Measurements from ENCODE around the gene BIN1.
A peak's percentile ranks its signal among the peaks of the same experiment; 100 is the strongest.

Gene BIN1

DNA sequence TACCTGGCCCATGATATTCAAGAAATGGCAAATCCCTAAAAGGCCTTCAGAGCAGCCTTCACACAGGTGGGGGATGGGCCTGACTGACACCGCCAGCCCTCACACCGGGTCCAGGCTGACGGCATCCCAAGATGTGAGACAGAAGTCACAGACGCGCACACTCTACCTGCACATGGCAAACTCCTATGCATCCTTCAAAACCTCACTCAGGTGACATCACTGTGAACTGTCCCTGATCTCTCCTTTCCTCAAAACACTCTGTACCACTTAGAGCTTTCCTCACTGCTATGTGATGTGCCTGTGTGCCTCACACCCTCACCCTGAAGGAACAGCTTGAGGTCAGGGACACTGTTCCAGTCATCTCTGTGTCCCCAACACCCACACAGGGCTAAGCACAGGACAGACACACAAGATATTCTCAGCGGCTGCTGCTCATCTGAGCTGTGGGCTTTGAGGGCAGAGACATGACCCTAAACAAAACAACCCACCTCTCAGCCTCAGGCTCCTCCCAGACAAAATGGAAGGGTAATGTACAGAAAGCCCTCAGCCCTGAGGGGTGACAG is 27.5 kb downstream of the BIN1 start:
- DNase-seq (ENCODE audit: low read depth in 1 of 2, low spot score in 1 of 2) = no peak

DNA sequence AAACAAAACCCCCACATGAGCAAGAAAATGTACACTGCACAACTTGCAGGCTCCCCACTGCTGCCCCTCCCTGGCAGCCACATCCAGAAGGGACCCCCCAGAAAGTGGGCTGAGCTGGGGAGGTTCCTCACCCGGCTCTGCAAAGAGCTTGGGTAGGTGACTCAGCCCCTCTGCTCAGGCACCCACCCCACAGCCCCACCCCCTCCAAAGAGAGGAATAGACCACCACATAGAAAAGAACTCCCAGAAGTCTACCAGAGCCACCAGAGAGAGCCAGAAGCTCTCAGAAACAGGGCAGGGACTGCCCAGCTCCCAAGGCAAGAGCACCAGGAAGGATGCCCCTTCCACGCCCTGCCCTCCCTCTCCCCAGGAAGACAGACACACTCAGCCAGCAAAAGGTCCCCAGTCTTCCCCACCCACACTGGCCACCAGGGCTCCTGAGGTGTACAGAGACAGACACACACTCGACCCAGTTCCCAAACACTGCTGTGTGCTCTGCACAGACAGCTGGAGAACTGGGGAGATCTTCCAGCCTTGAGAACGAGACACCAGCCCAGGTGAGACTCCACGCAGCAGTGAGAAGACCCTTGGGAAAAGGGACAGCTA is 28.2 kb downstream of the BIN1 start:
- no peak for DNase-seq (ENCODE audit: low read depth in 1 of 2, low spot score in 1 of 2)

DNA sequence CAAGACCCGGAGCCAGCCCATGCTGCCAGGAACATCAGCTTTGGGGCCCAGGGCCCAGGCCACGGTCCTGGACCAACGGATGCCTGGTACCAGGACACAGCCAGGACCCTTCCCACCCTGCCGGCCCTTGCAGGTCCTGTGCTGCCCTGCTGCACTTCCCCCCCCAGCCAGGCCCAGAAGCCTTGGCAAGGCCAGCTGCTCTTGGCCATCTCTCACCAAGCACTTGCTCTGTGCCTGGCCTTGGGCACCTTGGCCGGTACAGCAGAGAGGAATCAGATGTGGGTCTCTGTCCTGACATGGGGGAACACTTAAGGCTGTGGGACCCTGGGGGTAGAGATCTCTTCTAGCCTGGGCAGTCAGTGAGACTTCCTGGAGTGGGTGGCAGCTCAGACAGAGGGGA is 28.9 kb downstream of the BIN1 start:
- DNase-seq (ENCODE audit: low read depth in 1 of 2, low spot score in 1 of 2) = no peak

DNA sequence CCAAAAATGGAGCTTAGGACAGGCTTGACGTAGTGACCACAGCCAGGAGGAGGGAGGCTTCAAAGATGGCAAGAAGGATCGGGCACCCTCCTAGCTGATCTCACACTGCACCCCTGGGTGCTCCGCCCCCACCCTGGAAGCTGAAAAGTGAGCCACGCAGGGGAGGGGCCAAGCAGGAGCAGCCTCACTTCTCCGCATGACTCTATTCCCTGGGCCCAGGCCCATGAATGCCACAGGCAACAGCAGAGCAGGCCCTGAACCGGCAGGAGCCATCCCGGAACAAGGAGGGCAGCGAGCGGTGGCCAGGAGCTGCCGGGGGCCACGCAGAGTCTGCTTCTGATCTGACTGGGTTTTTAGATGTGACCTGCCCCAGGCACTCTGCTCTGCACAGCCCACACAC is 30.0 kb downstream of the BIN1 start:
- no peak for DNase-seq (ENCODE audit: low read depth in 1 of 2, low spot score in 1 of 2)

DNA sequence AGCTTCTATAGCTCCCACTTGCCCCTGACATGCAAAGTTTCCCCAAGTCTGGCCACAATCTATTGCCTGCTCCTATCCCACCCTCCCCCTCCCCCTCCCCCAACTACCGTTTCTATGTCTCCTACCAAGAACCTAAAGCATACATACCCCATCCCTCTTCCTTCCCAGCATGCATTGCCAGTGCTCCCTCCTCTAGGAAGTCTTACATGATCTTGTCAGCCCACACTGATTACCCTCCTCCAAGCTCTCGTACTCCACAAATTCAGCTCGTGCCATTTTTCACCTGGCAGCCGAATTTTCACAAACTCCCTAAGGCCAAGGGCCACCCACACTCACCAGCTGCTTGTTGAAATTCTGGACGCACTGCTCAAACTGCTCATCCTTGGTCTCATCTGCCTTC is 30.7 kb downstream of the BIN1 start:
- no peak for DNase-seq (ENCODE audit: low read depth in 1 of 2, low spot score in 1 of 2)

DNA sequence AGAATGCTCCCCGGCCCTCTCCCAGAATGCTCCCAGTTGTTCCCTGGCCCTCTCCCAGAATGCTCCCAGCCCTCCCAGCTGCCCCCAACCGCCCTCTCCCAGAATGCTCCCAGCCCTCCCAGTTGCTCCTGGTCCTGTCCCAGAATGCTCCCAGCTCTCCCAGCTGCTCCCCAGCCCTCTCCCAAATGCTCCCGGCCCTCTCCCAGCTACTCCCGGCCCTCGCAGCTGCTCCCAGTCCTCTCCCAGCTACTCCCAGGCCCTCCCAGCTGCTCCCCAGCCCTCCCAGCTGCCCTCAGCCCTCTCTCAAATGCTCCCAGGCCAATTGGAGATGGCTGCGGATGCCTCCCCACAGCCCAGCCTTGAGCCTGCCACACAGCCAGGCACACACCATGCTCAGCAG is 31.1 kb downstream of the BIN1 start:
- DNase-seq (ENCODE audit: low read depth in 1 of 2, low spot score in 1 of 2) = no peak

DNA sequence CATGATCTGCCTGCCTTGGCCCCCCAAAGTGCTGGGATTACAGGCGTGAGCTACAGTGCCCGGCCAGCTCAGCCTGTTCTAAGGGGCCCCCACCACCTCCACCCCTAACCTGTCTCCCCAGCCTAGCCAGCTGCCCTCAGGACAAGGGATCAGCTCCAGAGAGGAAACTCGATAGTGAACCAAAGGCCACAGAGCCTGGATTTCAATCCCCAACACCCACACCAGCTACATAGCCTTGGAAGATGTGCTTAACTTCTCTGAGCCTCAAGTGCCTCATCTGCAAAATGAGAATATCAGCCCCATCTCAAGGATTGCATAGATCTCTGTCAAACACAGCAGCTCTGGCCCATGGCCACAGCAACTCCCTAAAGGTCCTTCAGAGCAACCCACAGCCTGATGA is 32.0 kb downstream of the BIN1 start:
- DNase-seq (ENCODE audit: low read depth in 1 of 2, low spot score in 1 of 2) = no peak

DNA sequence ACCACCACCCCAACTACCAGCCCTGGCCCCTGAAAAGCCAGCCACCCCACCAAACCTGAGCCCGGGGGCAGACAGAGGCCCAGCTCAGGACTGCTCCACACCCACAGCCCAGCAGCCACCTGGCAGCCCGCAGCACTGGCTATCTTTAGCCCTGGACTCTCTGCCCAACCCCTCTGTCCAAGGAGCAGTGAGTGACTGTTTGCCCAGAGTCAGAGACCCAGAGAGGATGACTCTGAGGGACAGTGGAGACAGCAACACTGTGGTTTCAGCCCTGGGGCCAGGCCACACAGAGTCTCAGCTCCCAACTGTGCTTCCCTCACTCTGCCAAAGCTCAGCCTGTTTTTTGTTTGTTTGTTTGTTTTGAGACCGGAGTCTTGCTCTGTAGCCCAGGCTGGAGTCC is 32.6 kb downstream of the BIN1 start:
- no peak for DNase-seq (ENCODE audit: low read depth in 1 of 2, low spot score in 1 of 2)

DNA sequence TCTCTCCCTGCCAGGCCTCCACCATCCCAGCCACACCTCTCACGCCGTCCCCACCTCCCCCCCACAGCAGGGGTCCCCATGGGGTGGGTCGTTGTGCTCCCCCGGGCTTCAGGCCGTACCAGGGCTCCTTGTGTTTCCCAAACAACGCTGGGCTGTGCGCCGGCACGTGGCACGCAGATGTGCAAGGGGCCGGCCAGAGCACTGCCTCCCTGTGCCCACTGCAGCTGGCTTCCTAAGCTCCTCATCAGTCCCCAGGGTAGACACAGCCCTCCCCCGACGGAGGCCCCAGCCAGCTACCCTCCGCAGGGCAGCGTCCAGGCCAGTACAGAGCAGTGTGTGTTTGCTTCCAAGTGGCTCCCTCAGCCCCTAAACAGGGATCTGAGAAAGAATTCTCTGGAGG is 34.0 kb downstream of the BIN1 start:
- DNase-seq (ENCODE audit: low read depth in 1 of 2, low spot score in 1 of 2) = no peak

DNA sequence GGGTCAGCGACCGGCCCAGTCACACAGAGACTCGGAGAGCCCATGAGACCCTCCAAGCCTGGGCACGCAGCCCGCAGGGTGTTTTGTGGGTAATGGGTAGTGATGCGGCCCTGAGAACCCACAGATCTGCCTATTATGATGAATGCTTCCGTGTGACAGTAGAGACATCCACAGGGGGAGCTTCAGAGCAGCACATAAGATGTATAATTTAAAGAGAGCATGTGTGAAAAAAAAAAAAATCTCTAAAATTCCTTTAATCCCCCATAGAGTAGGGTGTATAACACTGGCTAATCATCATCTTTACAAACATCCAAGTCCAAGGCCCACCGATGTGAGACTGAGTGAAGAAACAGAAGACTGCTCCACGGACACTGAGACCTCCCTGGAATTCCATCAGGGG is 34.6 kb downstream of the BIN1 start:
- no peak for DNase-seq (ENCODE audit: low read depth in 1 of 2, low spot score in 1 of 2)

DNA sequence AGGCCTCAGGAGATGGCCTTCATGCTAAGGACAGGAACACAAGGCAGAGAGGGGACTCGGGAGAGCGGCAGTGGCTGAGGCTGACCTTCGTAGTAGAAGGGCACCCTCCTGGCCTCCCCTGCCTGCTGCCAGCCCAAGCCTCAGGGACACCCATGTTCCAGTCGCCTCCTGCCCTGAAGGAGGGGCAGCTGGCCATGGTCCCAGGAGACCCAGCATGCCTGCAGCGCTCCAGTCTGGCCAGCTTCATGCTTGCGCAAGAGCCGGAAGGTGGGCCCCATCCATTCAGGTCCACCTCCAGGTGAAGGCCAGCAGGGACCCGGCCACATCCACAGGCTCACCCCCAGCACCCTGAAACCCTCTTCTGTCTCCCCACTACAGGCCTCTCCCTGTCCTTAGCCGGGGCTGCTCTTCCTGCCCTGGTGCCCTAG is 35.0 kb downstream of the BIN1 start:
- no peak for DNase-seq (ENCODE audit: low read depth in 1 of 2, low spot score in 1 of 2)

DNA sequence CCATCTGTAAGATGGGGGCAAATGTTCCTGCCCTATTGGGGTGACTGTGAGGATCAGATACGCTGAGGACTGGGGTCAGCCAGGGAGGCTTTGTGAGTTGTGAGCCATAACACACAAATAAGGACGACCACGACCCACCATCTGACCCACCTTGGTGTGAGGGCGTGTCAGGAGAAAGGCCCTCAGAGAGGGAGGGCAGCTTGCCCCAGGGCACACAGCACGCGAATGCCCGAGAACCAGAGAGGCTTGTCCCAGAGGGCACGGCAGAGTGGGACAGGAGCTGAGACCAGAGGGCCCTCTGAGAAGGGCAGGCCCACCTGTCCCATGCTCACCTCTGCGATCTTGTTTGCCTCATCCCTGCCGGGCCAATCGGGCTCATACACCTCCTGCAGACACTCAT is 36.7 kb downstream of the BIN1 start:
- no peak for DNase-seq (ENCODE audit: low read depth in 1 of 2, low spot score in 1 of 2)

DNA sequence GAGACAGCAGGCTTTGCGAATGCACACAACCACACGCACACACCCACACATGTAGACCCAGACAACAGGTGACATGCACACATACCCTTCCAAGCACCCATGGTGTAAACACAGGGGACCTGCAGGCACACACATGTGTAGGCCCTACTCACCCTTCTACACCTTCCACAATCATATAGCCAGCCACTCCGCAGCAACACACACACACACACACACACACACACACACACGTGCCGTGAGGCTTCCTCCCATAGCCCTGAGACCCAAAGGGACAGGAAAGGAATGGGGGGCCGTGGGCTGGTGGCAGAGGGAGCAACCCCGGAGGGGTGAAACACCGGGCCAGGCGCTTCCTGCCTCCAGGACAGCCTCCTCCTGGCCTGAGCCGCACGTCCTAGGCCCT is 37.4 kb downstream of the BIN1 start:
- no peak for DNase-seq (ENCODE audit: low read depth in 1 of 2, low spot score in 1 of 2)

DNA sequence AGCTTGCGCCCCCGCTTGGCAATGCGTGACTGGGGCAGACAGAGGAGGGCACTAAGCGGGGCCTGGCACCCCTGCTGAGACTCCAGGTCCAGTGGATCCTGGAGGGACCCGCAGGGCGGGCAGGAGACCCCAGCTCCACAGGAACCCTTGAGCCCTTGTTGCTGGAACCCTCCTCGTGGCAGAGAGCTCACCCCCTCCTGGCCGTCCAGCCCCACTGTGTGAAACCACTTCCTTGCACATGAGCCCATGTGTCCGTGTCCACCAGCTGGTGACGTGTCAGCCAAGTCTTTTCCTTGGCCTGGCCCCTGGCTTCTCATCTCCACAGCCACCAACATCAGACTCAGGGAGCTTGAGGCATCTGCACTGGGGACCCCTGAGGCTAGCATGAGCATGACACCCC is 38.0 kb downstream of the BIN1 start:
- DNase-seq (ENCODE audit: low read depth in 1 of 2, low spot score in 1 of 2) = no peak

DNA sequence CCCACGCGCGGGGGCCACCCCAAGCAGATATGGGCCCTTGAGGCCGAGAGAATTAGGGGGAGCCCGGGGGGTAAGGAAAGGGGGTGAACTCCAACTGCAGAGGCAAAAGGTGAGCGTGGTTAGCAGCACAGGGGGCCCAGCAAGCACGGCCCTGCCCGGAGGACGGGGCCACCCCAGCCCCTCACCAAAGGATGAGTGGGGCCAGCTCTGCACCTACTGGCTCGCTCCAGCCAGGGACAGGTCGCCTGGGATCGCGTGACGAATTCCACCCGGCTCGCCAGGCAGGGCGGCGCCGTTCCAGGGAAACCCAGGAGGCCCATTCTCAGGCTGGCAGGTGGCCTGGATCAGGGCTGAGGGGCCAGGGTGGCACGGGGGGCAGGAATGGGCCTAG is 38.6 kb downstream of the BIN1 start:
- no peak for DNase-seq (ENCODE audit: low read depth in 1 of 2, low spot score in 1 of 2)

DNA sequence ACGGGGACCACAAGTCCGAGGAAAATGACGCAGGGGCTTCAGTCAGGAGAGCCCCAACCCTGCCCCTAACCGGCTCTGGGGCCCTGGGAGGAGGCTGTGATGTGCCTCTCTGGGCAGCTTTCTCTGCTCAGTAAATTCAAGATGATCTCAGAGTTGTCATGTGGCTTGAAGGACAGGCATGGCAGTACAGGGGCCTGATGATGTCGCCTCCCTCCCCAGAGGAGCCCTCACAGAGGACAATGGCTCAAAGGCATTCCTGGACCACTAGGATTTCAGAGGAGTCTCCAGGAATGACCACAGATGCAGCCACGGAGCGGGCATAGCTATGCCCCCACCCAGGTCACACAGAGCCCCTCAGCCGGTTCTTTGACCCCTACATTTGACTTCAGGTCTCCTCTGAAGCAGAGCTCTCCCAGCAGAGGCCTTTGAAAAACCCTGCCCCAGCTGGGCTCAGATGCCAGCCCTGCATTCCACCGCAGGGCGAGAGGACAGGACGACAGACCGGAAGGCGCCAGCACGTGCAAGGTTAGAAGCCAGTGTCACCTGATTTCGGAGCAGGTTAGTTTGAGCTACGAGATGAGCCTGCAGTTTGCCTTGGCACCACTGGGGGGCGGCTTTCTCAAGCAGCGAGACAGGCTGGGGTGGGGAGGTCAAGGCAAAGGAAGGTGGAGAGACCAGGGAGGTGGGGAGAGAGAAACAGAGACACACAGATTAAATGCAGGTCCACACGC is 39.2 kb downstream of the BIN1 start:
- peak; percentile 50 to 51 for DNase-seq (ENCODE audit: low read depth in 1 of 2, low spot score in 1 of 2)

DNA sequence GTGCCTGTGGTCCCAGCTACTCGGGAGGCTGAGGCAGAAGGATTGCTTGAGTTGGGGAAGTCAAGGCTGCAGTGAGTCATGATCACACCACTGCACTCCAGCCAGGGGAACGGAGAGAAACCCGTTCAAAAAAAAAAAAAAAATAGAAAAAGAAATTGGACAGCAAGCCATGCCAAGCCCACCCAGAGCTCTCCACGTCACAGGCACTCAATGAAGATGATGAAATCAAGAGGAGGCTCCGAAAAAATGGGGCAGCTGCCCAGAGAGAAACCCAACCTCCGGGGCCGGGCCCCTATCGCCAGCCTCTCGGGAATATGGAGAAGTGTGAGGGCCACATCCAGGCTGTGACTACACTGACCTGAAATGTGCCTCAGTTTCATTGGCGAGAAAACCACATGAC is 40.0 kb downstream of the BIN1 start:
- no peak for DNase-seq (ENCODE audit: low read depth in 1 of 2, low spot score in 1 of 2)

DNA sequence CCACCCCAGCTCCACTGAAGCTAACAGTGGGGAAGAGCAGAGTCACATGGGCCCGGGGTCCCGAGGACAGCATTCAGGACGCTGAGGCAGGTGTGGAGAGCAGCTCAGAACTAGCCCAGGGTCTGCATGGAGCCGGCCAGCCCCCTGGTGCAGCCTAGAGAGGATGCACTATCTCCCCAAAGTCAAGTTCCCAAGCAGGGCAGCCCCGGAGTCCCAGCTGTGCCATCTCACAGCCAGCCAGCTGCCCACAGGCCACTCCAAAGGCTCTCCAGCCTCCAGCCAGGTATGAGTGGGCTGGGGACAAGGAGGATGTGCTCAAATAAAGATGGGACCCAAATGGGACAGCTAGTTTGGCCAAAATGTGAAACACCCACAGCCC is 41.0 kb downstream of the BIN1 start:
- no peak for DNase-seq (ENCODE audit: low read depth in 1 of 2, low spot score in 1 of 2)

DNA sequence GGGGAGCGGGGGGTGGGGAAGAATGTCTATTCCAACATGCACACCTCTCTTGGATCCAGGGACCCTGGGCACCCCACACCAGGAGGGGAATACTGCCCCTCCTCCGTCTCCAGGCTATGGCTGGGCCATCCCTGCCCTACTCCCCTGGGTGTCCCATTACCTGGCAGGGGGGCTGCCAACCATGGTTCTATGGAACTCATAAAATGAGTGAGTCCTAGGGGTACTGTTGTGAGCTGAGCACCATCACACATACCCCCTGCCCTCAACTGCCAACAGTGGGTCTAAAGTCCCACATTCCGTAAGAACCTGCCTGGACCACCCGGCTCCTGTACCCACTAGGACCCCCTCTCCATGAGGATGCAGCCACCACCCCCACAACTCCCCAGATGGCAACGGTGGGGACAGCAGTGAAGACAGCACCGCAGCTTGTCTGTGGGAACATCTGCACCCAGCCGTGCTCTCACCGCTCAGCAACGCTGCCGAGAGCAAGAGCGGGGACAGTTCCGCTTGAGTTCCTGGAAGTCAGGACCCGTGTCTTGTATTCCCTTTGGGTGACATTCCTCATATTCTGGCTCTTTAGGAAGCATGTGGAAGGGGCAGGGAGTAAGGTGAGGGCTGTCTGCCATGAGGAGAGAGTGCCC is 41.5 kb downstream of the BIN1 start:
- no peak for DNase-seq (ENCODE audit: low read depth in 1 of 2, low spot score in 1 of 2)

DNA sequence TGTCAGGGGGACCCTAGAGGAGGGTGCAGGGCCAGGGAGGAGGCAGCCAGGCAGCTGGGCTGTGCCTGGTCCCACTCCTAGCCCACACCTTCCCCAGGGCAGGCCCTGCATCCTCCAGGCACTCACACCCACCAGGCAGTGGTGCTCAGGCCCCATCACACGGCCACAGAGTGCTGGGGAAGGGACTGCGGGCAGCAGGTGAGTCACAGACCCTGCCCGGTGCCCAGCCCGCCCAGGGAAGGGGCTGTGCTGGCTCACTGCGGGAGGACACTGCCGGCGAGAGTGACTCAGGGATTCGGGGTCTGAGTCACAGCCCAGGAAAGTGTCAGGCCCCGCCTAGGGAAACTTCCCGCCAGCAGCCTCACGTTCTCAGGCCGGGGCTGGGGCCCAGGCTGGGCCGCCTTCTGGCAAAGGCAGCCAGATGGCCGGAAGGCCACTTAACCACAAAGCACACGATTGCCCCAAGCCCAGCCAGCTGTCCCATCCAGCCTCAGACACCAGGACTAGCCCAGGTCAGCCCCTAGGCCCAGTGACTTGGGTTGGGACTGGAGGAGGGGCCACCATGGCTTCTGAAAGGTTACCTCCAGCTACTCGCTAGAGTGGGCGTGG is 42.2 kb downstream of the BIN1 start:
- DNase-seq (ENCODE audit: low read depth in 1 of 2, low spot score in 1 of 2) = peak; percentile 44 to 68

DNA sequence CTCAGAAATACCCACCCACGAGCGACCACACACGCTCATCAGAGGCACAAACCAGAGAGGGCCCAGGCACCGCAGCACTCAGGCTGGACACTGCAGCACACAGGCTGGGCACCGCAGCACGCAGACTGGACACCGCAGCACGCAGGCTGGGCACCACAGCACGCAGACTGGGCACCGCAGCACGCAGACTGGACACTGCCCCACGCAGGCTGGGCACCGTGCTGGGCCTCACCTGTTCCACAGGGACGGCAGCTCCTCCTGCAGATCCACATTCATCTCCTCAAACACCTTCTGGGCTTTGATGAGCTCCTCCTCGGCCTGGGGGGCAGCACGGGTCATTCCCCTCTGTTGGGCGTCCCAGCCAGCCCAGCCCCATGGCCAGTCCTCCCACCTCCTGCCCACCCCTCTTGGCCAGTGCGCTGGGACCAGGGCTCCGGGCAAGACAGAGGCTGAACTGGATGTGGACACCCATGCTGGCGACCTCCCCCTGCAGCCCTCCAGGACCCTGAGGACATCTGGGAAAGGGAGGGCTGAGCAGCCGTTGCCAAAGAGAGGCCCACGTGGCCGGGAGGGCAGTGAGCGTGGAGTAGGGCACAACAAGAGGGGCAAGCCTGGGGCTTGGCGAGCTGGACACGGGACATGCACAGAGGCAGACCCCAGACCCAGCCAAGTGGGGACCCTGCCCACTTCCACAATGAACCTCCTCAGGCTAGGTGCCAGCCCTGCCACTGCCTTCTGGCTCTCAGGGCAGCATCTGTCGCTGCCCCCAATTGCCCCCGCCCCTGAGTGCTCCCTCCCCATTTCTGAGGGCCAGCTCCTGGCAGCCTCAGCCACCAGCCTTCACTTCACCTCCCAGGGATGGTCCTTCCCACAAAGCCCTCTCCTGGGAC is 43.0 kb downstream of the BIN1 start:
- no peak for DNase-seq (ENCODE audit: low read depth in 1 of 2, low spot score in 1 of 2)

Data from activated CD4-positive, alpha-beta T cell treated with anti-CD3 and anti-CD28 coated beads, Interleukin-2, amount 50 U/mL, for 24 hours (primary cell).